IPS DF 6.9 (cell line): Measurements from ENCODE around the gene RBM20.

ENCODE experiments used
- DNase-seq: peaks from one replicate; pipeline ENCODE4 v3.0.0-alpha.2; 2013; ENCODE audit warnings: low read depth, low spot score
- H3K27ac ChIP-seq: one replicate; pipeline ENCODE4 v1.5.1; 2013; ENCODE audit warnings: low read length, control low read depth
- H3K27me3 ChIP-seq: 2 replicates; pipeline ENCODE4 v1.6.1; 2013; ENCODE audit warnings: mild to moderate bottlenecking, low read length; ENCODE audit not compliant: control insufficient read depth, insufficient read depth
- H3K36me3 ChIP-seq: 2 replicates; pipeline ENCODE4 v1.6.1; 2013; ENCODE audit warnings: low read length; ENCODE audit not compliant: control insufficient read depth, insufficient read depth
- H3K4me1 ChIP-seq: 2 replicates; pipeline ENCODE4 v1.6.1; 2013; ENCODE audit warnings: low read length; ENCODE audit not compliant: control insufficient read depth, insufficient read depth
- H3K4me3 ChIP-seq: 2 replicates; pipeline ENCODE4 v1.5.1; 2013; ENCODE audit warnings: mild to moderate bottlenecking, low read length
- H3K9me3 ChIP-seq: 2 replicates; pipeline ENCODE4 v1.6.1; 2013; ENCODE audit warnings: low read length, inconsistent platforms; ENCODE audit not compliant: control insufficient read depth, insufficient read depth
- WGBS: extraction: QIAGEN DNeasy Blood & Tissue Kit; methylation state at CpG from one replicate; pipeline ENCODE4 v1.1.7; 2013; ENCODE audit warnings: mixed read lengths, missing lambda C conversion rate; ENCODE audit not compliant: insufficient read length, insufficient coverage; 5-methylcytosine and 5-hydroxymethylcytosine counted together

The RBM20 gene

GRCh38 chr10:110775020-110775375 lies 130.9 kb downstream of the RBM20 start:
- Histone ChIP-seq H3K36me3 (no peaks in the 10 kb centered on the region), H3K4me1 (no peaks in the 10 kb centered on the region), H3K9me3 (no peaks in the 10 kb centered on the region), H3K27me3 (no peaks in the 10 kb centered on the region), H3K27ac (no peak overlapping the region), H3K4me3 (no peak overlapping the region)
- no peak for DNase-seq
- WGBS, result no CpG with 5 or more reads among the region's 4 CpGs

- Histone ChIP-seq H3K27me3 (no peaks in the 10 kb centered on the region), H3K4me3 (no peak overlapping the region), H3K4me1 (no peaks in the 10 kb centered on the region), H3K27ac (no peak overlapping the region), H3K9me3 (no peaks in the 10 kb centered on the region), H3K36me3 (no peaks in the 10 kb centered on the region)
- DNase-seq, result no peak
- no CpG with 5 or more reads among the region's 4 CpGs for WGBS
These were observed 131.3 kb downstream of the RBM20 start for GRCh38 chr10:110775406-110775805.

- Histone ChIP-seq H3K9me3 (no peaks in the 10 kb centered on the region), H3K4me3 (no peak overlapping the region), H3K36me3 (no peaks in the 10 kb centered on the region), H3K27me3 (no peaks in the 10 kb centered on the region), H3K4me1 (no peaks in the 10 kb centered on the region), H3K27ac (no peak overlapping the region)
- DNase-seq, result no peak
- no CpG with 5 or more reads among the region's 3 CpGs for WGBS
These were observed 132.9 kb downstream of the RBM20 start for GRCh38 chr10:110777017-110777416.

GRCh38 chr10:110777661-110778060 lies 133.5 kb downstream of the RBM20 start:
- Histone ChIP-seq H3K27ac (no peak overlapping the region), H3K27me3 (no peaks in the 10 kb centered on the region), H3K4me3 (no peak overlapping the region), H3K4me1 (no peaks in the 10 kb centered on the region), H3K36me3 (no peaks in the 10 kb centered on the region), H3K9me3 (no peaks in the 10 kb centered on the region)
- DNase-seq, result no peak
- WGBS, result no CpG with 5 or more reads among the region's 4 CpGs

- Histone ChIP-seq H3K4me3 (no peak overlapping the region), H3K9me3 (no peaks in the 10 kb centered on the region), H3K36me3 (no peaks in the 10 kb centered on the region), H3K27me3 (no peaks in the 10 kb centered on the region), H3K4me1 (no peaks in the 10 kb centered on the region; the same call in 1 of the 2 replicates), H3K27ac (no peak overlapping the region)
- no peak for DNase-seq
- whole genome bisulfite sequencing, result no CpG with 5 or more reads among the region's 1 CpG
These were observed 134.1 kb downstream of the RBM20 start for GRCh38 chr10:110778211-110778610.

GRCh38 chr10:110779489-110779888 lies 135.4 kb downstream of the RBM20 start:
- H3K4me3 ChIP-seq, result no peak overlapping the region
- no peaks in the 10 kb centered on the region for H3K27me3 ChIP-seq
- no peaks in the 10 kb centered on the region for H3K36me3 ChIP-seq
- no peaks in the 10 kb centered on the region; the same call in 1 of the 2 replicates for H3K4me1 ChIP-seq
- no CpG with 5 or more reads among the region's 3 CpGs for WGBS
- no peak overlapping the region for H3K27ac ChIP-seq
- no peaks in the 10 kb centered on the region for H3K9me3 ChIP-seq
- no peak for DNase-seq

- Histone ChIP-seq H3K27ac (no peak overlapping the region), H3K4me3 (no peak overlapping the region), H3K4me1 (no peaks in the 10 kb centered on the region; the same call in 1 of the 2 replicates), H3K9me3 (no peaks in the 10 kb centered on the region), H3K36me3 (no peaks in the 10 kb centered on the region), H3K27me3 (no peaks in the 10 kb centered on the region)
- no CpG with 5 or more reads among the region's 8 CpGs for WGBS
- DNase-seq, result no peak
These were observed 136.6 kb downstream of the RBM20 start for GRCh38 chr10:110780704-110781103.

- Histone ChIP-seq H3K27ac (no peak overlapping the region), H3K27me3 (no peaks in the 10 kb centered on the region), H3K9me3 (no peaks in the 10 kb centered on the region), H3K4me3 (no peak overlapping the region), H3K36me3 (no peaks in the 10 kb centered on the region), H3K4me1 (no peaks in the 10 kb centered on the region; the same call in 1 of the 2 replicates)
- no peak for DNase-seq
- no CpG with 5 or more reads among the region's 7 CpGs for WGBS
These were observed 137.0 kb downstream of the RBM20 start for GRCh38 chr10:110781139-110781538.

- WGBS, result no CpG with 5 or more reads among the region's 2 CpGs
These were observed 138.5 kb downstream of the RBM20 start for GRCh38 chr10:110782616-110783015.

GRCh38 chr10:110783509-110784107 lies 139.5 kb downstream of the RBM20 start:
- H3K9me3 ChIP-seq, result no peaks in the 10 kb centered on the region
- no peak overlapping the region for H3K27ac ChIP-seq
- no peaks in the 10 kb centered on the region for H3K27me3 ChIP-seq
- H3K36me3 ChIP-seq, result no peaks in the 10 kb centered on the region
- WGBS, result no CpG with 5 or more reads among the region's 7 CpGs
- H3K4me3 ChIP-seq, result no peak overlapping the region
- DNase-seq, result no peak
- no peaks in the 10 kb centered on the region; the same call in 1 of the 2 replicates for H3K4me1 ChIP-seq

More at GRCh38 chr10:110782616-110783015, 138.5 kb downstream of the RBM20 start:
- no peak overlapping the region for H3K4me3 ChIP-seq
- H3K36me3 ChIP-seq, result no peaks in the 10 kb centered on the region
- H3K9me3 ChIP-seq, result no peaks in the 10 kb centered on the region
- H3K27me3 ChIP-seq, result no peaks in the 10 kb centered on the region
- no peaks in the 10 kb centered on the region; the same call in 1 of the 2 replicates for H3K4me1 ChIP-seq
- DNase-seq, result no peak
- H3K27ac ChIP-seq, result no peak overlapping the region

GRCh38 chr10:110784198-110784597 lies 140.1 kb downstream of the RBM20 start:
- Histone ChIP-seq H3K4me1 (no peaks in the 10 kb centered on the region; the same call in 1 of the 2 replicates), H3K27me3 (no peaks in the 10 kb centered on the region), H3K36me3 (no peaks in the 10 kb centered on the region), H3K4me3 (no peak overlapping the region), H3K27ac (no peak overlapping the region), H3K9me3 (no peaks in the 10 kb centered on the region)
- WGBS, result no CpG with 5 or more reads among the region's 6 CpGs
- no peak for DNase-seq
